SU-DHL-6 (cell line): ENCODE results near the gene TMEM30B.

Experiments used
- H2AFZ ChIP-seq: fragments of 200-600 bp; sonication (generic); 2 replicates; pipeline ENCODE4 v1.6.1; 2014; ENCODE audit warnings: low read depth, mild to moderate bottlenecking, moderate library complexity, mixed read lengths, antibody characterized with exemption, low read length; ENCODE audit not compliant: severe bottlenecking
- H3F3A ChIP-seq: fragments of 200-600 bp; shearing (Covaris generic); 2 replicates; pipeline ENCODE4 v1.6.0; 2016; ENCODE audit warnings: antibody characterized with exemption, mild to moderate bottlenecking; ENCODE audit not compliant: insufficient read depth
- H3K27ac ChIP-seq: fragments of 200-600 bp; sonication (generic); 2 replicates; pipeline ENCODE4 v1.5.1; 2016; ENCODE audit warnings: low read depth, mild to moderate bottlenecking, low read length, moderate library complexity, mixed read lengths
- H3K27me3 ChIP-seq: fragments of 200-600 bp; sonication (generic), shearing (Covaris generic); 2 replicates; pipeline ENCODE4 v1.6.0; 2014; ENCODE audit warnings: mild to moderate bottlenecking, low read length
- H3K36me3 ChIP-seq: fragments of 200-600 bp; sonication (generic); 2 replicates; pipeline ENCODE4 v1.6.1; 2014; ENCODE audit warnings: mild to moderate bottlenecking, low read length, mixed read lengths
- H3K4me2 ChIP-seq: fragments of 300-600, 200-600 bp; shearing (Covaris generic), sonication (generic); 2 replicates; pipeline ENCODE4 v1.6.0; 2014; ENCODE audit warnings: low read length, low read depth, mild to moderate bottlenecking; ENCODE audit not compliant: poor library complexity, severe bottlenecking
- H3K4me3 ChIP-seq: fragments of 200-600 bp; sonication (generic); 2 replicates; pipeline ENCODE4 v1.5.1; 2014; ENCODE audit warnings: antibody characterized with exemption, low read length, mild to moderate bottlenecking, mixed read lengths; ENCODE audit not compliant: insufficient read depth, poor library complexity, severe bottlenecking
- H3K79me2 ChIP-seq: fragments of 200-600 bp; sonication (generic); 2 replicates; pipeline ENCODE4 v1.6.1; 2014; ENCODE audit warnings: mild to moderate bottlenecking, low read length, moderate library complexity; ENCODE audit not compliant: insufficient read depth
- H3K9ac ChIP-seq: fragments of 200-600 bp; sonication (generic); 2 replicates; pipeline ENCODE4 v1.7.0; 2014; ENCODE audit warnings: mild to moderate bottlenecking, low read length
- H3K9me2 ChIP-seq: fragments of 200-600 bp; sonication (generic); replicated peaks from 2 replicates; pipeline ENCODE4 v1.6.1; 2014; ENCODE audit warnings: low read length; ENCODE audit not compliant: insufficient read depth
- H3K9me3 ChIP-seq: fragments of 200-600 bp; sonication (generic); 2 replicates; pipeline ENCODE4 v1.6.1; 2014; ENCODE audit warnings: low read length, mixed read lengths; ENCODE audit not compliant: insufficient read depth
- H4K20me1 ChIP-seq: fragments of 200-600 bp; sonication (generic); 2 replicates; pipeline ENCODE4 v1.6.1; 2014; ENCODE audit warnings: low read depth, mild to moderate bottlenecking, antibody characterized with exemption, low read length, moderate library complexity, mixed read lengths
- CTCF ChIP-seq: fragments of 200-600 bp; sonication (generic); IDR thresholded peaks from one replicate; pipeline ENCODE4 v1.5.1; 2017; ENCODE audit warnings: antibody characterized with exemption, mild to moderate bottlenecking, low read length, moderate library complexity; ENCODE audit not compliant: insufficient read depth, poor library complexity, severe bottlenecking
- EZH2phosphoT487 ChIP-seq: fragments of 200-600 bp; sonication (generic), shearing (Covaris generic); conservative IDR thresholded peaks from 2 replicates; pipeline ENCODE4 v1.6.1; 2018; ENCODE audit warnings: mild to moderate bottlenecking, antibody characterized with exemption, low read length, moderate library complexity, mixed read lengths

Gene TMEM30B

GRCh38 chr14:61296151-61296550 lies 15.0 kb upstream of the TMEM30B start:
- Histone ChIP-seq H3K27ac (no peak overlapping the region), H3K4me2 (no peak overlapping the region), H3K9me3 (no peaks in the 10 kb centered on the region), H3K79me2 (no peaks in the 10 kb centered on the region), H4K20me1 (no peaks in the 10 kb centered on the region), H3F3A (no peaks in the 10 kb centered on the region), H2AFZ (no peak overlapping the region), H3K27me3 (no peaks in the 10 kb centered on the region), H3K36me3 (no peaks in the 10 kb centered on the region), H3K9ac (no peak overlapping the region), H3K9me2 (no peaks in the 10 kb centered on the region), H3K4me3 (no peak overlapping the region)
- no peak for TF ChIP-seq EZH2phosphoT487
- no peak for TF ChIP-seq CTCF

GRCh38 chr14:61290701-61291100 lies 9.6 kb upstream of the TMEM30B start:
- Histone ChIP-seq H3K36me3 (no peaks in the 10 kb centered on the region), H3K9me3 (no peaks in the 10 kb centered on the region), H3K4me3 (no peak overlapping the region), H4K20me1 (no peaks in the 10 kb centered on the region), H3K27ac (no peak overlapping the region), H2AFZ (no peak overlapping the region), H3K4me2 (no peak overlapping the region), H3F3A (no peaks in the 10 kb centered on the region), H3K79me2 (no peaks in the 10 kb centered on the region), H3K9me2 (no peaks in the 10 kb centered on the region), H3K9ac (no peak overlapping the region), H3K27me3 (no peaks in the 10 kb centered on the region)
- TF ChIP-seq EZH2phosphoT487: no peak
- TF ChIP-seq CTCF: no peak

GRCh38 chr14:61288720-61289119 lies 7.6 kb upstream of the TMEM30B start:
- no peaks in the 10 kb centered on the region for H3K9me3 ChIP-seq
- no peaks in the 10 kb centered on the region for H3K79me2 ChIP-seq
- no peak overlapping the region for H3K4me2 ChIP-seq
- H3K9ac ChIP-seq: no peak overlapping the region
- H3F3A ChIP-seq: no peaks in the 10 kb centered on the region
- no peaks in the 10 kb centered on the region for H4K20me1 ChIP-seq
- H2AFZ ChIP-seq: no peak overlapping the region
- TF ChIP-seq CTCF (no peak), EZH2phosphoT487 (no peak)
- no peak overlapping the region for H3K4me3 ChIP-seq
- no peak overlapping the region for H3K27ac ChIP-seq
- no peaks in the 10 kb centered on the region for H3K36me3 ChIP-seq
- H3K27me3 ChIP-seq: no peaks in the 10 kb centered on the region
- no peaks in the 10 kb centered on the region for H3K9me2 ChIP-seq

- H2AFZ ChIP-seq: no peak overlapping the region
- H3K4me2 ChIP-seq: no peak overlapping the region
- H3K9me2 ChIP-seq: no peaks in the 10 kb centered on the region
- no peaks in the 10 kb centered on the region for H3K27me3 ChIP-seq
- no peaks in the 10 kb centered on the region for H4K20me1 ChIP-seq
- no peaks in the 10 kb centered on the region for H3K79me2 ChIP-seq
- H3K27ac ChIP-seq: no peak overlapping the region
- TF ChIP-seq CTCF (no peak), EZH2phosphoT487 (no peak)
- H3F3A ChIP-seq: no peaks in the 10 kb centered on the region
- no peaks in the 10 kb centered on the region for H3K36me3 ChIP-seq
- H3K9me3 ChIP-seq: no peaks in the 10 kb centered on the region
- H3K4me3 ChIP-seq: no peak overlapping the region
- no peak overlapping the region for H3K9ac ChIP-seq
Observed at GRCh38 chr14:61288228-61288627, 7.1 kb upstream of the TMEM30B start.
